ENCODE results near the gene NTM.
A peak's percentile ranks its signal among the peaks of the same experiment; 100 is the strongest.
"Not testable (repeated sequence)": the region's sequence is repeated elsewhere in the genome, so short reads cannot be mapped to it uniquely, and the experiment has no call there.

NTM gene

DNA sequence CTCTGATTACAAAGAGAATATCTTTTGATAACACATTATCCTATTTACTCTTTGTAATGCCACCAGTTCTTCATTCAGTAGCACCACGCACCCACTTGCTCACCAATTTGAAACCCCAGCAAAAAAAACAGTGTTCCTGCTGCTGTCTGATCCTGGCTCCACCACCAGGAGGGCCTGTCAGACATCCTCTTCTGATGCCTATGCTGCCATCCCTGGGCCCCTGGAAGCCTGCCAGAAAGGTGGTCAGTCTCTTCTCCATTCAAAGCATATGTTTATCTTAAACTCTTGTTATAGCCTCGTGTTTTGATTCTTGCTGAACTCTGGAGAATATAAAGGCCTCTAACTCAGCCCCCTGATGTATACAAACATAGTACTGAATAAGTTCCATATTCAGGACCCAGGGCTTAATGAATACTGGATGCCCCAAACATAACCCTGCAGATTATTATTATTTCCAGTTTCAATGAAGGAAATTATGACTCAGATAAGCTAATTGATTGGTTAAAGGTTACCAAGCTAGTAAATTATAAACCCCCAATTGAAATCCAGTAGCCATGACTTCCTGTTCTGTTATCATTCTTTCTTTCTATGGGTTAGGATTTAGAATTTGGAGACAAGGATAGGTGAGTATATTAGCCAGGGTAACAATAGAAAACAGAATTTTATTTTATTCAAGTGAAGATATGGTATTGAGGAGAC lies 116.7 kb downstream of the NTM start:
- TF ChIP-seq, protein P1, sequence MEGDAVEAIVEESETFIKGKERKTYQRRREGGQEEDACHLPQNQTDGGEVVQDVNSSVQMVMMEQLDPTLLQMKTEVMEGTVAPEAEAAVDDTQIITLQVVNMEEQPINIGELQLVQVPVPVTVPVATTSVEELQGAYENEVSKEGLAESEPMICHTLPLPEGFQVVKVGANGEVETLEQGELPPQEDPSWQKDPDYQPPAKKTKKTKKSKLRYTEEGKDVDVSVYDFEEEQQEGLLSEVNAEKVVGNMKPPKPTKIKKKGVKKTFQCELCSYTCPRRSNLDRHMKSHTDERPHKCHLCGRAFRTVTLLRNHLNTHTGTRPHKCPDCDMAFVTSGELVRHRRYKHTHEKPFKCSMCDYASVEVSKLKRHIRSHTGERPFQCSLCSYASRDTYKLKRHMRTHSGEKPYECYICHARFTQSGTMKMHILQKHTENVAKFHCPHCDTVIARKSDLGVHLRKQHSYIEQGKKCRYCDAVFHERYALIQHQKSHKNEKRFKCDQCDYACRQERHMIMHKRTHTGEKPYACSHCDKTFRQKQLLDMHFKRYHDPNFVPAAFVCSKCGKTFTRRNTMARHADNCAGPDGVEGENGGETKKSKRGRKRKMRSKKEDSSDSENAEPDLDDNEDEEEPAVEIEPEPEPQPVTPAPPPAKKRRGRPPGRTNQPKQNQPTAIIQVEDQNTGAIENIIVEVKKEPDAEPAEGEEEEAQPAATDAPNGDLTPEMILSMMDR (IDR thresholded peaks at IDR 0.05; ENCODE audit: control insufficient read depth, extremely low read depth, insufficient read depth), result no peak
- DNase-seq (ENCODE audit: low read depth), result no peak
- H3K4me3 ChIP-seq (ENCODE audit: low read depth, low read length), result no peak overlapping the region

DNA sequence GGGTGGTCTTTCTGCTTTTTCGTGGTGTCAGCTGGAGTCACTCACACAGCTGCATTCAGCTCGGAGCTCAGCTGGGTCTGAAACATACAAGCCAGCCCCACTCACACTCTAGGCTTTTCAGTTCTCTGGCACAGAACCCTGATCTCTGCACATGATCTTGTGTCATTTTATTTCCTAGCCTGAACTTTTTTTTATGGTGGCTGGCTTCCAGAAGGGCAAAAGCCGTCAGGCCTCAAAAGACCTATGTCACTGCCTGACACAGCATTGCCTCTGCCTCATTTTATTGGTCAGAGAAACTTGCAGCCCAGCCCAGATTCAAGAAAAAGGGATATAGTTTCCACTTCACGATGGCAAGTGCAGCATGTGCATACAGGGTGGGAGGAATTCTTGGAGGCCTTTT lies 117.8 kb downstream of the NTM start:
- TF ChIP-seq, protein P1 (IDR thresholded peaks at IDR 0.05; ENCODE audit: control insufficient read depth, extremely low read depth, insufficient read depth), result no peak
- H3K4me3 ChIP-seq (ENCODE audit: low read depth, low read length), result no peak overlapping the region
- DNase-seq (ENCODE audit: low read depth), result peak; percentile 70

DNA sequence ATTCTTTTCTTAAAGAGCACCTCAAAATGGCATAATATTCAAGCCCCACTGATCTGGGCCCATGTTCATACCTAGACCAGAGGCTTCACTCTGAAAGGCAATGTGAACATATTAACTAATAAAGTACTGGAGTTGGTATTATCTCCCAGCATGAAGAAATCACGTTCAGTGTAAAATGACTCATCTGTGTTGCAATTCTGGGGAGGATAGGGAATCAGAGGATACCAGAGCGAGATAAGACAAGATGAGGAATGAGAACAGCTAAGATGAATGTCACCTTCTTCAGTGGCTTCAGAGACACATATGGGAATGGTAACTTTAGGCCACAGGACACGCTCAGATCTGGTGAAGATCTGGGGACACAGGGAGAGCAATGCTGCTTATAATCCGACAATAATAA lies 121.1 kb downstream of the NTM start:
- TF ChIP-seq, protein P1 (IDR thresholded peaks at IDR 0.05; ENCODE audit: control insufficient read depth, extremely low read depth, insufficient read depth), result no peak

DNA sequence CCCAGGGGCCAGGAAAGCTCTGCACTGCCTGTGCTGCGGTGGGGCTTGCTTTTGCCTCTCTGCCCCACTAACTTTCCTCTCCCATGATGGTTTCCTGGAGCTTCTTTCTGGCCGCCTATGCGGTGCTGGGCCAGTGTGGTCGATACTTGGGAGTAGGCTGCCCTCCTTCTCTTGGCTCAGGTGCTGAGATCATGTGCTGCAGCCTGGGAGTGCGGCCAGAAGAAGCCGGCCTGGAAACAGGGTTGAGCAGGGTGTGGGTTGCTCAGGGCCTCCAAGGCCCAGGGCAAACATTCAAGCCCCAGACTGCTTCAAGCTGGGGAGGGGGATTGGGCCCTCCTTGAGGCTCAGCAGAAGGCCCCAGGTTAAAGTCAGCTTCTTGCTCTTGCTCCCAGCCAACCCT lies 125.0 kb downstream of the NTM start:
- TF ChIP-seq, protein P1 (IDR thresholded peaks at IDR 0.05; ENCODE audit: control insufficient read depth, extremely low read depth, insufficient read depth), result no peak
- DNase-seq (ENCODE audit: low read depth), result peak; percentile 58
- H3K4me3 ChIP-seq (ENCODE audit: low read depth, low read length), result no peak overlapping the region

More for the DNA sequence above, 121.1 kb downstream of the NTM start:
- DNase-seq (ENCODE audit: low read depth), result no peak
- no peak overlapping the region for H3K4me3 ChIP-seq (ENCODE audit: low read depth, low read length)

DNA sequence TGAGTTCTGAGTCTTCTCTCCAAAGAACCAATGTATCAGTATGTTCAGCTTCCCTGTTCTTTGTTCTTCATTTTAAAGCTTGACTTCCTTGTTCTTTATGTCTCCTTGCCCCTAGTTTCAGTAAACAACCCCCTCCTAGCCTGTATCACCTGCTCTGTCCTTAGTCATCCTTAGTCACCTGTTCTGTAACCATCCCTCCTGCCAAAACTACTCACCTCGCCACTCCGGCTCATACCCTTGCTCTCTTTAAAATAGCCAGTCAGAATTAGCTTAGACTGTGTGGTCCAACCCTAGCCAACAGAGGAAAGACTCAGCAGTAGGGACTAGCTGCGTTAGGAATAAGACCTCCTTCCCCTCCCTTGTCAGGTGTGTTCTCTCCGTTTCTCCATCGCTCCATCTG lies 127.3 kb downstream of the NTM start:
- not testable (repeated sequence) for DNase-seq (ENCODE audit: low read depth); H3K4me3 ChIP-seq (ENCODE audit: low read depth, low read length)

DNA sequence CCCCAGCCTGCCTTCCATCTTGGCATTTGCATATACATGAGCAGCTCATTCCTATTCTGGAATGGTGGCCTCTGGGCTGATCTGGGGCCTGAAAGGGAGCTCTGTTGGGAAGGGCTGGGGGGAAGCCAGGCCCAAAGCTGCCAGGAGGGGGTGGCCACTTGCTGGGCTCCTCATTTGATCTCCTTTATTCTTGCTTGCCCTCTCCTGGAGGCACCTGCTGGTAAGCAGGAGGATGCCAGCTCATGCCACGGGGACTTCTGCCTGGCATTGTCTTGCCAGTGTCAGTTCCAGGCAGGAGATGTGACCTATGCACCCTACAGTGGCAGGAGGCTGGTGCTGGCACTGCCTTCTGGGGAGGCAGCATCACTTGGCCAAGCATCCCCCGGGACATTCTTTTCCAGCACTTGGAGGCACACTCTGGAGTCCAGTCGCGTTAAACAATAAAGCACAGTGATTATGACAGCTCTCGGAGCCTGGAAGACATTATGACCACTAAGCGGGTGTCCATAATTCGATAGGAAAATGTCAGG lies 128.3 kb downstream of the NTM start:
- TF ChIP-seq, protein P1 (IDR thresholded peaks at IDR 0.05; ENCODE audit: control insufficient read depth, extremely low read depth, insufficient read depth), result no peak
- no peak overlapping the region for H3K4me3 ChIP-seq (ENCODE audit: low read depth, low read length)
- DNase-seq (ENCODE audit: low read depth), result no peak

DNA sequence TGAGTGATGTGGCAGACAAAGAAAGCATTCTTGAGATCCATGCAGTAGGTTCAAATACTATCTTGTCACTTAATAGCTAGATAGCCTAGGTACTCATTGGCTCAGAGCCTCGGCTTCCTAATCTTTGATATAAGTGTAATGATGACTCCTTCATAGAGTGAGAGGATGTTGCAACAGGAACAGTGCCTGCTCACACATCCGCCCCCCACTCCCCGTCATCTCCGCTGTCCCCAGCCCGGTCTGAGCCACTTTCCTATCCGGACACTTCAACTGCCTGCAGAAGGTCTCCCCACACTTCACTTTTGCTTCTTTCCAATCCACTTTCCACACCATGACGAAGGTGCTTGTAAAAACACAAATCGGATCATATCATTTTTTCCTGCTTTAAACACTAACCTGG lies 128.8 kb downstream of the NTM start:
- TF ChIP-seq, protein P1 (IDR thresholded peaks at IDR 0.05; ENCODE audit: control insufficient read depth, extremely low read depth, insufficient read depth), result no peak
- H3K4me3 ChIP-seq (ENCODE audit: low read depth, low read length), result no peak overlapping the region
- no peak for DNase-seq (ENCODE audit: low read depth)
